OCI-LY3 (cell line): ENCODE results near the gene RAE1.

Experiments used
- EZH2phosphoT487 ChIP-seq: fragments of 200-600 bp; shearing (Covaris generic); IDR thresholded peaks from 2 replicates; pipeline ENCODE4 v1.6.1; 2018; ENCODE audit warnings: antibody characterized with exemption, mixed run types, low read depth
- TF ChIP-seq, protein P1 (sequence below): fragments of 200-600, 300-600 bp; sonication (generic); IDR thresholded peaks from 2 replicates; pipeline ENCODE4 v1.5.1; 2014; ENCODE audit warnings: antibody characterized with exemption, low read length, low read depth

DNA sequence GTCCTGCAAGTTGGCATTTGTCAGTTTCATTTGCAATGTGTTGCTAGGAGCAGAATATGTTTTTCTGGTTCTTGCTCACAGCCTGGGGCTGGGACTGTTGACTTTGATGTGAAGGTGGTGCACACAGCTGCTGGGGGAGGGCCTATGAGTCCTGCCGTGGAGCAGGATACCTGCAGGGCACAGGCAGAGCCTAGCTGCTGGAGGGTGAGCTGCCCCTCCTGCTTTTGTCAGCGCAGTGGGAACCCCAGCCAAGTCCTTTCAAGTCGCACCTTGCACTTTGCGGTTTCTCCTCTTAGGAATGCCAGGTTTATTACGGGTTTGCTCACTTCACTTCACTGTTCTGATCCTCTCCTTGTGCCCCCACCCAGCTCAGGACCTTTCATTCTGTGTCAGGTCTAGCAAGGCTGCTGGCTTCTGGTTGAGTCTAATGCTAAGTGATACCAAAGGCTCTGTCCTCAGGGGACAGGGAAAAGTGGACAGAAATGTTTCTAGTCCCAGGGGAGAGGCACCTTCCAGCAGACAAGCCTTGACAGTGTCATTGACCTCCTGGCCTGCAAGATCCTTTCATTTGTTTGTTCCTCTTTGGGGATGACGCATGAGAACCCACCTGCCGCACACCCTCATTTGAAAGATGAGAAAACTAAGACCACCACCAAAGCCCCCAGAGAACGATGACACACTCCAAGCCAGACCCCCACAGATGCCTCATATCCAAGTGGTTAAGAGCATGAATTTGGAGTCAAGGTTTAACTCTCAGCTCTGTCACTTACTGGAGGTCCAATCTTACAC, 24.2 kb upstream of the RAE1 start:
- TF ChIP-seq, protein P1, sequence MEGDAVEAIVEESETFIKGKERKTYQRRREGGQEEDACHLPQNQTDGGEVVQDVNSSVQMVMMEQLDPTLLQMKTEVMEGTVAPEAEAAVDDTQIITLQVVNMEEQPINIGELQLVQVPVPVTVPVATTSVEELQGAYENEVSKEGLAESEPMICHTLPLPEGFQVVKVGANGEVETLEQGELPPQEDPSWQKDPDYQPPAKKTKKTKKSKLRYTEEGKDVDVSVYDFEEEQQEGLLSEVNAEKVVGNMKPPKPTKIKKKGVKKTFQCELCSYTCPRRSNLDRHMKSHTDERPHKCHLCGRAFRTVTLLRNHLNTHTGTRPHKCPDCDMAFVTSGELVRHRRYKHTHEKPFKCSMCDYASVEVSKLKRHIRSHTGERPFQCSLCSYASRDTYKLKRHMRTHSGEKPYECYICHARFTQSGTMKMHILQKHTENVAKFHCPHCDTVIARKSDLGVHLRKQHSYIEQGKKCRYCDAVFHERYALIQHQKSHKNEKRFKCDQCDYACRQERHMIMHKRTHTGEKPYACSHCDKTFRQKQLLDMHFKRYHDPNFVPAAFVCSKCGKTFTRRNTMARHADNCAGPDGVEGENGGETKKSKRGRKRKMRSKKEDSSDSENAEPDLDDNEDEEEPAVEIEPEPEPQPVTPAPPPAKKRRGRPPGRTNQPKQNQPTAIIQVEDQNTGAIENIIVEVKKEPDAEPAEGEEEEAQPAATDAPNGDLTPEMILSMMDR, result no peak
- TF ChIP-seq EZH2phosphoT487, result no peak
